CD4-positive, alpha-beta T cell treated with Interleukin-12 subunit alpha and Interleukin-12 subunit beta, for 1 hour (primary cell): ENCODE results near the gene HES7.
"Not testable (repeated sequence)": the region's sequence is repeated elsewhere in the genome, so short reads cannot be mapped to it uniquely, and the experiment has no call there.

Experiments
- DNase-seq: peaks from one replicate; pipeline ENCODE4 v3.0.0-alpha.2; 2020

Gene HES7

GRCh38 chr17:8123695-8124349 lies at the start of gene HES7:
Gene HES7, minus strand, starts transcription at chr17:8124106. Its CDS starts 22 bp downstream, at chr17:8124084.
- no peak for DNase-seq

- DNase-seq: peak; percentile 91
These were observed 49.4 kb upstream of the HES7 start for GRCh38 chr17:8173056-8173870.

- not testable (repeated sequence) for DNase-seq
These were observed 46.3 kb upstream of the HES7 start for GRCh38 chr17:8170186-8170585.

GRCh38 chr17:8167526-8167925 lies 43.6 kb upstream of the HES7 start:
- no peak for DNase-seq

- DNase-seq: no peak
These were observed 42.8 kb upstream of the HES7 start for GRCh38 chr17:8166731-8167130.

- DNase-seq: no peak
These were observed 40.9 kb upstream of the HES7 start for GRCh38 chr17:8164815-8165131.

- DNase-seq: peak; percentile 82
These were observed 40.3 kb upstream of the HES7 start for GRCh38 chr17:8163978-8164814.

- DNase-seq: peak; percentile 14
These were observed 39.4 kb upstream of the HES7 start for GRCh38 chr17:8162997-8163977.

- peak; percentile 87 for DNase-seq
These were observed 38.5 kb upstream of the HES7 start, which contains the start of gene VAMP2 for GRCh38 chr17:8162233-8162996. Gene VAMP2, minus strand, starts transcription at chr17:8162948. Its CDS starts 69 bp downstream, at chr17:8162879.

GRCh38 chr17:8161289-8162232 lies 37.7 kb upstream of the HES7 start:
- peak; percentile 28 for DNase-seq

GRCh38 chr17:8160741-8161221 lies 36.9 kb upstream of the HES7 start:
- peak; percentile 22 for DNase-seq

GRCh38 chr17:8160224-8160577 lies 36.3 kb upstream of the HES7 start:
- peak; percentile 2 for DNase-seq

GRCh38 chr17:8159459-8160223 lies 35.7 kb upstream of the HES7 start:
- DNase-seq: peak; percentile 7

- DNase-seq: peak; percentile 16
These were observed 35.1 kb upstream of the HES7 start for GRCh38 chr17:8159032-8159400.

GRCh38 chr17:8158267-8159031 lies 34.5 kb upstream of the HES7 start:
- DNase-seq: peak; percentile 90

GRCh38 chr17:8156246-8156992 lies 32.5 kb upstream of the HES7 start:
- DNase-seq: peak; percentile 100

GRCh38 chr17:8155996-8156245 lies 32.0 kb upstream of the HES7 start:
- DNase-seq: no peak
